GM19099 (cell line): ENCODE measurements around the gene ELMO2.

Experiments used
- POLR2A ChIP-seq: IDR thresholded peaks from 3 replicates; pipeline ENCODE4 v1.6.1; 2011; ENCODE audit warnings: low read depth; ENCODE audit not compliant: insufficient read length; ENCODE audit errors: extremely low read depth

ELMO2 gene

DNA sequence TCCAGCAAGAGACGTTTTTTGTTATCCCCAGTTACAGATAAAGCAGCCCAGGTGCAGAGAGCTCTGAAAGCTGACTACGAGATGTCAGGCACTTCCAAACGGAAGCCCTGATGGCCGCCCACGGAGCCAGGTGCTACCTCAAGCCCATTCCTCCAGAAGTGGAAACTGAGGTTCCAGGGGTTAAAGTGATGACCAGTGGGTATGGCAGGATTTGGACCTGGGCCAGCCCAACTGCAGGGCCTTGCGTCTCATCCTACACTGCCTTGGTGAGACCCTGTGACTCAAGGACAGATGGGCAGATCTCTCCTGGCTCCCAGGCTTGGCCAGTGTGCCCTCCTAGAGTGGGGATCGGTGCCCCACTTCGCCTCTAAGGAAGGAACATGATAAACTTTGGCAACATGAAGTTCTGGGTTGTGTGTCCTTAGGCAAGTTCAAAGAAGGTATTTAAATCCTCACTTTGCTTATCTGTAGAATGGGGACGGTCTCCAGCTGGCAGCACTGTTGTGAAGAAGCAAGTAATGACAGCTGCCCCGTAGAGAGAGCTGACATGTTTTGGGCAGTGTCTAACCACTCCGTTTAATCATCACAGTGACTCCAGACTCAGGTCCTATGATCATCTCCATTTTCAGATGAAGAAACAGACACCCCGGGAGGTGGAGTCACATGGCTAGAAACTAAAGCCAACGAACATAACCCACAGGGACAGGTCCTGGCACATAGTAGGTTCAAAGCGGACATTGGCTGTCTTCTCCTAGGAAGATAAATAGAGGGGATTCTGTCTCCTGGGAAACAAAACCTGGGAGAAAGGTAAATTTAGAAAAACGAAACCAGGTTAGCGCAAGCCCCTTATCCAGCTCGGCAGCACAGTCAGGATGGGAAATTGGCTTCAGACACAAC is 63.7 kb downstream of the ELMO2 start:
- no peak for TF ChIP-seq POLR2A

DNA sequence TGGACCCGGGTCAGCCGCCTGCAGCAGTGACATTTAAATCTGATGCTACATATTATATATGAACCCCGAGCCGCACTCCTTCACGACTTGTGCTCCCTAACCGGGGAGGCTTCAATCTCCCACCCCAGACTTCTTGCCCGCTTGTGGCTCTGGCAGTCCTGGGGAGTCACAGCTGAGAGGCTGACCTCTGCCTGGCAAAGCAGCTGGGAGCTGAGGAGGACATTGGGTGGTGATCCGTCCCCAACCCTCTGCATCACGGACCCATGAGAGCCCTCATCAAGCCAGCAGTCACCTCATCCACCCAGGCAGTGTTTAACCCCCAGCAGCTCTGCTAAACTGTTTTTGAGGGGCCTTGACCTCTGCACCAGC is 64.4 kb downstream of the ELMO2 start:
- TF ChIP-seq POLR2A = no peak

DNA sequence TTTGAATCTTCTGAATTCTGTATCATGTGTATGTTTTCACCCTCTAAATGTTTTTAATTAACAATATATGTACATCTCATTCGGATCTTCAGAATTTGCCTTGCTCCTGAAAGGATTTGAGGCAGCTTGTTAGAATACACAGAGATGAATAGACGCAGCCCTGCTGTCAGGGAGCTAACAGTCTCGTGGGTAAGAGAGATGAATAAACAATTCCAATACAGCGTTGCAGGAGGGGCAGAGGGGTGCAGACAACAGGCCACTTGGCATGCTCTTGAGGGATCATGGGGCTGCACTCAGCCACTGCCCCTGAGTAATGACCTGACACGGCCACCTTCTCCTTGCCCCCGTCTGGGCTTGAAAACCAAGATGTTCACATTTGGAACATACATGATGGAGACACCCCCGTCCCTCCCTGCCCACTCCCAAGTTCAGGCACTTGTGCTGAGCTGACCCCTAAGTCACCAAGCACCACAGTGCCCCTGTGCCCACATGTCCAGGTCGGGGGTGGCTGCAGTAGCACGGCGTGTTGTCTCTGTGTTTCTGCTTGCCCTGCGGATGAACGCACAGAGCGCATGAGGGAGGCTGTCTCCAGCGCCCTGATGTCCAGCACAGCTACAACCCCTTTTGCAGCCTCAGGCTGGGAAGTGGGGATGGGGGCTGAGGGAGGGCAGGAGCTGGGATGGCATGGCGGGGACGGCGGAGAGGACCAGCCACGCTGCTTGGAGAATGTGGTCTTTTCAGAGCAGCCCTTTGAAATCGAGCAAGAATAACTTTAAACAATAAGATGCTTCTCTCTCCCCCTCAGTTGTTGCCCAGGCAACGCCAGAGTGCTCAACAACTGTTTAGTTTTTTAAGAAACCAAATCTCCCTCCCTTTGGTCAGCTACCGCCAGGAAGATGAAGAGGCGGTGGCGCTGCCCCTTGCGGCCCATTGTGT is 65.1 kb downstream of the ELMO2 start:
- TF ChIP-seq POLR2A = no peak

DNA sequence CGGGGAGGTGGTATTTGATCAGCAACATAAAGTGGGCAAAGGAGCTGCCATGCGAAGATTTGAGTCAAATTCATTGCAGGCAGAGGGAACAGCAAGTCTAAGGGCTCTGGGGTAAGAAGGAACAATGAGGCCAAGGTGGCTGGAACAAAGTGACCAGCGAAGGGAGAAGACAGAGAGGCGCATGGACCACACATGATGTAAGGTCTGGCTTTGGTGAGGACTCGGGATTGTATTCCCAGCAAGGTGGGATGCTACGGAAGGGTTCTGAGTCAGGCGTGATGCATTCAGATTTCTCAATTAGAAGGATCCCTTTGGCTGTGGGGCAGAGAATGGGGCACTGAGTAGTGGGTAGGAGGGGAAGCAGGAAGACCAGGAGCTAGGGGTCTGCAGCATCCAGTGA is 67.4 kb downstream of the ELMO2 start:
- no peak for TF ChIP-seq POLR2A

DNA sequence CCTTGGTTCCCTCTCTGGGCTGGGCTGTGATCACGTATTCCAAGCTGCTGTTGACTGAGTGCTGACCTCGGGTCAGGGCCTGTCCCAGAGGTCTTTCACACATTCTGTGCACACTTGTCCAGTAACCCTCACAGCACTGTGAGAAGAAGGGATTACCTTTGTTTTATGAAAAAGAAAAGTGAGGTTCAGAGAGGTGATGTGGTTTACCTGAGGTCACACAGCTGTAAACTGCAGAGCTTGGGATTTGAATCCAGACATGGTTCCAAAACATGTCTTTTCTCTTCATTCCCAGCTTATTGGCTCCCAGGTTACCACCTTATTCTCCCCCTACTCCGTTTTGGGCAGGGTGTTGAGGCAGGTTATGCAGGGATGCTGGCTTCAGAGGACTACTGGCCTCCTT is 69.7 kb downstream of the ELMO2 start:
- TF ChIP-seq POLR2A = no peak

DNA sequence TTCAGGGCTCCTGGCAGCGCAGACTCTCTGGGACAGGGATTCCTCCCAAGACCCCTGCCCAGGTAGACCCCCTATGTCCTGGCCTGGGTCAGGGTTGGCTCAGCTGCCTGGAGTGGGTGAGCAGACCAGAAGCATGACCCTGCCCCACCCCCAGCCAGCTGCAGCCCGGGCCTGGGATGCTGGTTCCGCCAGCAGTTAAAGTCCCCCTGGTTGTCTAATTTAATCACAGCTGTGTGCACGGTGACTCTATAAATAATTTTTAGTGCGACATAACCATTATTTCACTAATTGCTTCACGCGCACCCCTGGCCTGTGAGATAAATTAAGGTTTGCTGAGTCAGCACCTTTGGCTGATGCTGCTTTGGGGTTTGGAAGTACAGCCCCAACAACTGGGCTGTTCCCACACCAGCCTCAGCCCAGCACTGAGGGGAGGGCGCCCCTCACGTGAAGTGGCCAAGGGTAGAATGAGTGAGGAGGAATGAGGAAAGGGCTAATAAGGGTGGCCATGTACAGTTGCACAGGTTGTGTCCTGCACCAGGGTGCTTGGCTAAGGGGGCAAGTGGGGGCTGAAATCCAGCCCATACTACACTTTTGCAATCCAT is 72.0 kb downstream of the ELMO2 start:
- TF ChIP-seq POLR2A = no peak

DNA sequence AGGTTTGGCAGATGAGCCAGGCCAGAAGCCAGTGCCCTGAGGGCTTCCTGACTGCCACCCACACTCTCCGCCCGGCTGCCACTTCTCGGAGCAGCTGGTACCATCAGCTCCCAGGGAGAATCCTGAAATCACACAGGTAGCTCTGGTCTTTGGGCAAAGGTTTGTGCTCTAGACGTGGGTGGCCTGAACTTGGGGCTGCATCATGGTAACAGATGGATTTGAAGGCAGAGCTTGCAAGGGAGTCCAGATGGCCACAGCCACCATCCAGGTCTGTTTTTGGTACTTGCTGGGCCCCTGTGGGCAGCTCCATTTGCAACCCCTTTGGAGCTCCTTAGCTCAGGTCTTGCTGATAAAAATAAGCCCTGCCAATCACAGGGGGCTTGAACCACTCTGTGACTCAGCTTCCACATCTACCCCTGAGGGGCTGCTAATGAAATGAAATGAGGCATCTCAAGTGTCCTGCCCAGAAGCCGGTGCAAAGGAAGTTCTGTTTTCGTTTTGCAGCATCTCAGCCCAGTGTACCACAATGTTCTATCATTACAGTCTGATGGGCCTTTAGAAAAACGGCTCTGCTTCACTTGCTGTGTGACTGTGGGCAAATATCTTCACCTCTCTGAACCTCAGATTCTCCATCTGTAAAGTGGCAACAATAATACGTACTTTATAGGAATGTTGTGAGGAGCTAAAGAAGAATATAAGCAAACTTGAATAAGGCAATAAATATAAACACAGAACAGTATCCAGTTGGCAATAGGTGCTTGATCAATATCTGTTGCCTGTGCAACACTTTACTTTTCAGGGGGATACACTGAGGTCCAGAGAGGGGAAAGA is 73.0 kb downstream of the ELMO2 start:
- no peak for TF ChIP-seq POLR2A

DNA sequence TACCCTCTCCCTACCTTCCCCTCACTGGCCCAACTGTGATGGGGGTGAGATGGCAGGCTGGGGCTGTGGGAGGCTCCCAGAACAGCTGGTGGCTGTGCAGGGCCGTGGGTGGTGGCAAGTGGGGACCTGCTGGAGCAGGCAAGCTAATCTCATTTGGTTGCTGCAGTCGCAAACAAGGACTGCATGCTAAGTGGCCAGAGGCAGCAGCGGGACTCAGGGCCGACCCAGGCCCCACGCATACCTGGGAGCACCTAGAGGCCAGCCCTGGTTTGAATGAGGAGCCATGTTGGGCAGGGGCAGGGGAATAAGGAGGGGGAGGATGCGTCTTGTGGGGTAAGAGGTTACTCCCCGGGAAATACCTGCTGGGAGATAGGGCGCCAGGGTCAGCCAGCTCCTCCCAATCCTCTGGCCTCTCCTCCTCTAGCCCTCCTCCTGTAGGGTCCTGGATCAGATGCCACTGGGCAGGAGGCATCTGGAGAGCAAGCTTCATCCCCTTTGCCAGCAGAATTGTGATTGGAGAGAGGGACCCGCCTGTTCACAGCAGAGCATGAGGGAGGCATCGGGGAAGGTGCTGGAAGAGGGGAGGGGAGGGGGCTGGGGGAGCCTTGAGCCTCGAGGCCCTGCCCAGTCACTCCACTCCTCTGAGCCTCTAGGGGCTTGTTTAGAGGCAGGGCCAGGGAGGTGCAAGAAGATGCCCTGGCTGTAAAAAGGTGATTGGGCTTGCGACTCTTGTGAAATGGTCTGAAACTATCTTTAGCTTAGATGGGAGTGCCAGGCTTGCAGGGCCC is 73.8 kb downstream of the ELMO2 start:
- TF ChIP-seq POLR2A = no peak

DNA sequence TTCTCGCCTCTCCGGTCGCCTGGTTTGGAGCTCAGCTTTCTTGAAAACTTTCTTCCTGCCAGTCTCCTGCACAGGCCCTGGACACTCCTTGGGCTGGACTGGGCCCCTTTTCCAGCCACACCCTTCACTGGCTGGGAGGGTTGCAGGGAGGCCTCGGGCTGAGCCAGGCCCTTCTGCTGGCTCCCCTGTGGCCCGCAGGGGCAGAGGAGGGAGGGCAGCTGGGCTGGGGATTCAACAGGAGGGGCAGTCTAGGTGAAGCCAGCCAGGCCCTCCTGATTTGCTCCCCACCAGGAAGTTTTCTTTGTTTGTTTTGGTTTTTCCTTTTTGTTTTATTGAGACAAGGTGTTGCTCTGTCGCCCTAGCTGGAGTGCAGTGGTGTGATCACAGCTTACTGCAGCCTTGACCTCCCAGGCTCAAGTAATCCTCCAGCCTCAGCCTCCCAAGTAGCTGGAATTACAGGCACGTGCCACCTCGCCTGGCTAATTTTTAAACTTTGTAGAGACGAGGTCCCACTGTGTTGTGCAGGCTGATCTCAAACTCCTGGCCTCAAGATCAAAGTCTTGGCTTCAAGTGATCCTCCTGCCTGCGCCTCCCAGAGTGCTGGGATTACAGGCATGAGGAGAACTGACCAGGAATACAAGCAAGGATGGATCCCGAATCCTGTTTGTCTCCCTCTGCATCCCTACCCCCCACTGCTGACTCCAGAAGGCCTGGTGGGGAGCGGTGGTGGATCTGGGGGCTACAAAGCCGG is 74.6 kb downstream of the ELMO2 start:
- TF ChIP-seq POLR2A = no peak

DNA sequence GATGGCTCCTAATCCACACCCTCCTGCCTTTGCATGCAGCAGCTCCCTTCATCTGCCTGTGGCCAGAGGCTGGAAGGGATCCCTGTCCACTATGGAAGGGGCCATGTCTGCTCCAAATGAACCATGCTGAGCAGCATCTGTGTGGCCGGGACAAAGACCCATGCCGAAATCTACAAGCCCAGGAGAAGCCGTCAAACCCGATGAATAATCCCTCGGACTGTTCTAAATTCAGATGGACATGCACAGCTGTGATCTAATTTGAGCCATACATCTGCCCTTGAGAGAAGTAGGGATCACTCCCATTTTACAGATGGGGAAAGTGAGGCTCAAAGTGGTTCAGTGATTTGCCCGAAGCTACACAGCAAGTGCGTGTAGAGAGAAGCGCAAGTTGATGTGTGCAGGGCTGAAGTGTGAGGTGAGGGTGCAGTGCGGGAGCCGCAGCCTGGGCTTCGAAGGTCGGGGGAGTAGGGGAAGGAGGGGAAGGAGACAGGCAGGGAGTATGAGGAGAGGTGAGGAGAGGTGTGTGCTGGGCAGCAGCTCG is 75.5 kb downstream of the ELMO2 start:
- TF ChIP-seq POLR2A = no peak

DNA sequence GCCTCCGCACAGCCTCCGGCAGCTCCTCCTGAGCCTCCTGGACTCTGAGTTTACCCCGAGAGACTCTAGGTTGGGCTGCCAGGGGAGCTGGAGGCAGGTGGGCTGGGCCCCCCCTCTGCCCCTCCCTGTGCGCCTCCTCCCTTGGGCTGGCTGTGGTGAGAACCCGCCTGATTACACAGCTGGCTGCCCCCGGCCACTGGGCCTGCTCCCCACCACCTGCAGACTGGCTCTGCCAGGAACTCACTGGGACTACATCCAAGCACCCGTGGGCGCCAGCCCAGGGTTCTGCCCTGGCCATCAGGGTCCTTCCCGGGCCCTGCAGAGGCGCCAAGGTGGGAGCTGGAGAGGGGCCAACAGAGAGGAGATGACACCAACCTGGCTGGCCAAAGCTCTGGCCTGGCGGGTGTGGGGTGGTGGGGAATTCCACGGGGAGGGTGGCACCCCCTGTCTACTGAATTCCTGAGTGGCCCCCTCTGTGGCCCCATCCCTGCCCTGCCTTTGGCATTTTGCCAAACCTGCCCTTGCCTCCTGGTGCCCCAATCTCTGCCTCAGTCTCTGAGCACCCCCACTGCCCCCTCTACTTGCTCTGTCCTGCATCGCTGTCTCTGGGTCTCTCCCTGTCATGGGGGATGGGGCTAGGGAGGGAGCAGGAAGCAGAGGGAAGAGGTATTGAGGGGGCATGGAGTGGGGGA is 76.2 kb downstream of the ELMO2 start:
- TF ChIP-seq POLR2A = no peak

DNA sequence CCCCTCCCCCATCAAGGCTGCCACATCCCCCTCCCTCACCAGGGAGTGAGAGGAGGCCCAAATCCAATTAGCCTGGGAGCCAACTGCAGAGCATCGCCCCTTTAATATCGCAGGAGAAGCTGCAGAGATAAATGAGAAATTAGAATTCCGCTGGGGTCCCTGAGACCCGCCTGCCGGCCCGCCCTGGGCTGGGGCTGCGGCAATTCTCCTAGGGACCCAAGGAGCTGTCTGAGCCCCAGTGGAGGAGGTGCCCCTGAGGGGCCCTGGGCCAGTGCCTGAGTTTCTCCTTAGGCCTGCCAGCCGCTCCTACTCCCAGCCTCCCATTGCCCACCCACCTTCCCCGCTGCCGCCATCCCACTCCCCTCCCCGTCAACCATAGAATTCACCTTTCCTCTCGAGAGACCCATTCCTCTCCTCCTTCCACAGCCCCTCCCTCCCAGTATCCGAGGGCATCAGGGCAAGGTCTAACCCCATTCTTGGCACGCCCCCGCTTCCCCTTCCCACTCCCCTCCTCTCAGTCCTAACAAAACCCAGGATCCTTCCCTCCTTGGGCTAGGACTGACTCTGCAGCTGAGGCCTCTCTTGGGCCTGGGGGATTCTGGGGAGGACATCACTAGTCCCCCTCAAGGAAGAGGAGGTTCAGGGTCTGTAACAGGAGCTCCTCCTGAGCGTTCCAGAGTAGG is 78.1 kb downstream of the ELMO2 start:
- no peak for TF ChIP-seq POLR2A

DNA sequence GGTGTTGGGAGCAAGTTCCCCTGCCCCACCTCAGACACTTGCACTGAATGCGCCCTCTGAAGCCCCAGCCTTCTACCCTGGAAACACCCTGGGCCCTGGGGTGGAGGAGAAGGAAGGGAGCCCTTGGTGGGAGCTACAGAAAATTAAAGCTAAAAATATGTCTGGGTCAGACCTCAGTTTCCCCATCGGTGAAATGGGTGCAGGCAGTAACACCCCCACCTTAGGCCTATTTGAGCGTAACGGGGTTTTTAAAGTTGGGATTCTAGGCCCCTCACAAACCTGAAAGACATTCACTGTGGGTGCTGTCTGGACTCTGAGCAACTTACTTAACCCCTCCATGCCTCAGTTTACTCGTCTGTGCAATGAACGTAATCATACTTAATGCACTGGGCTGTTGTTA is 78.9 kb downstream of the ELMO2 start:
- no peak for TF ChIP-seq POLR2A
